ENCODE measurements around the gene GNPDA2.

Gene GNPDA2

GRCh38 chr4:44668526-44668925 lies 57.8 kb downstream of the GNPDA2 start:
- no peak for DNase-seq
- Histone ChIP-seq H4K5ac (ENCODE audit: low read length) (no peak overlapping the region), H2AK5ac (ENCODE audit: low read length) (no peak overlapping the region), H3K27ac (ENCODE audit: low read depth, low read length) (no peak overlapping the region), H2BK120ac (ENCODE audit: low read depth, low read length) (no peak overlapping the region), H3K36me3 (ENCODE audit: control insufficient read depth, insufficient read depth, low read length) (no peaks in the 10 kb centered on the region), H3K4me1 (ENCODE audit: control insufficient read depth, low read depth, low read length) (no peaks in the 10 kb centered on the region), H3K4me2 (ENCODE audit: low read length) (no peak overlapping the region), H2BK15ac (replicated peaks; ENCODE audit: low read depth) (no peak overlapping the region), H3K27me3 (ENCODE audit: insufficient read depth, low read length, poor library complexity) (no peaks in the 10 kb centered on the region), H3K79me2 (ENCODE audit: control insufficient read depth, insufficient read depth, low read length) (no peaks in the 10 kb centered on the region), H3K4ac (ENCODE audit: low read depth, low read length) (no peak overlapping the region), H3K79me1 (ENCODE audit: low read length) (no peaks in the 10 kb centered on the region), H2BK5ac (ENCODE audit: low read length) (no peak overlapping the region), H3K4me3 (ENCODE audit: low read length) (no peak overlapping the region), H4K8ac (ENCODE audit: low read depth, low read length) (no peak overlapping the region), H3K18ac (ENCODE audit: low read length) (no peak overlapping the region), H3K56ac (ENCODE audit: low read length) (no peak overlapping the region), H3K9ac (ENCODE audit: low read length) (no peak overlapping the region), H3K23ac (ENCODE audit: low read length) (no peak overlapping the region)
- no CpG with 5 or more reads among the region's 2 CpGs for WGBS (ENCODE audit: extremely low coverage, insufficient coverage, low lambda C conversion rate)

DNA sequence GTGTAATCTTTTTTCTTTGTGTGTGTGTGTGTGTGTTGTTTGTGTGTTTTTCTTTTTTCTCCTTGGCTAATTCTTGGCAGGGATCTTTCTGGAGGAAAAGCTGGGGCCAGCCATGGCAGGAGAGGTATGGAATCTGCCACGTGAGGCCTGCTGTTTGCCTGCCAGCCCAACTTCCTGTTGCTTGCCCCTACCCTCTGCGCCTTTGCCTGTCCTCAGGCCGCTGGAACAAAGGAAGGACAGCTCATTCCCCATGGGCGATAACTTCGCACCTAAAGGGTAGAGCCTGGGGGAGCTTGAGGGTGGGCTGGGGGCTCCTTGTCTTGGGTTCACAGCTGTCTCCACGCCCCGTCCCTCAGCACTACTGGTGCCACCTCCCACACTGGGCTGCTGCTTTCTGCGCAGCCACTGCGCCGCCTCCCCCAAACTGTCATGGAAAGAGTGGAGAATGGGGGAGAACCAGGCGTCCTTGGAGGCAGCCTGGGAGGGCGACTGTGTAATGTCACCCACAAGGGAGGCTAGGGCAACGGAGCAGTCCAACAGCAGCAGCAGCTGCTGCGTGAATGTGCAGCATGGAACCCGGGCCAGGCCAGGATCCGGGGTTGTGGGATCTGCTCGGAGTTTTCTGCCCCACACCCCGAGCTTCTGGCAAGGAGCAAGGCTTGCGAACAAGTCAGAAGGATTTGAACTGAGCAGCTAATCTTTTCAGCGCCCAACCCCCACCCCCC lies 62.7 kb downstream of the GNPDA2 start:
- Histone ChIP-seq H4K5ac (ENCODE audit: low read length) (no peak overlapping the region), H3K79me1 (ENCODE audit: low read length) (no peaks in the 10 kb centered on the region), H3K9ac (ENCODE audit: low read length) (no peak overlapping the region), H3K4ac (ENCODE audit: low read depth, low read length) (no peak overlapping the region), H3K36me3 (ENCODE audit: control insufficient read depth, insufficient read depth, low read length) (no peaks in the 10 kb centered on the region), H3K4me2 (ENCODE audit: low read length) (no peak overlapping the region), H3K18ac (ENCODE audit: low read length) (no peak overlapping the region), H3K79me2 (ENCODE audit: control insufficient read depth, insufficient read depth, low read length) (no peaks in the 10 kb centered on the region), H3K4me3 (ENCODE audit: low read length) (no peak overlapping the region), H2BK5ac (ENCODE audit: low read length) (no peak overlapping the region), H3K56ac (ENCODE audit: low read length) (no peak overlapping the region), H4K8ac (ENCODE audit: low read depth, low read length) (no peak overlapping the region), H3K27me3 (ENCODE audit: insufficient read depth, low read length, poor library complexity) (no peaks in the 10 kb centered on the region), H2AK5ac (ENCODE audit: low read length) (no peak overlapping the region), H3K4me1 (ENCODE audit: control insufficient read depth, low read depth, low read length) (no peaks in the 10 kb centered on the region), H3K27ac (ENCODE audit: low read depth, low read length) (no peak overlapping the region), H2BK120ac (ENCODE audit: low read depth, low read length) (no peak overlapping the region), H2BK15ac (replicated peaks; ENCODE audit: low read depth) (no peak overlapping the region), H3K23ac (ENCODE audit: low read length) (no peak overlapping the region)
- no CpG with 5 or more reads among the region's 20 CpGs for WGBS (ENCODE audit: extremely low coverage, insufficient coverage, low lambda C conversion rate)
- no peak for DNase-seq

GRCh38 chr4:44662623-44663005 lies 63.7 kb downstream of the GNPDA2 start:
- Histone ChIP-seq H3K56ac (ENCODE audit: low read length) (no peak overlapping the region), H3K79me1 (ENCODE audit: low read length) (no peaks in the 10 kb centered on the region), H3K4me2 (ENCODE audit: low read length) (no peak overlapping the region), H3K18ac (ENCODE audit: low read length) (no peak overlapping the region), H3K23ac (ENCODE audit: low read length) (no peak overlapping the region), H2AK5ac (ENCODE audit: low read length) (no peak overlapping the region), H3K27ac (ENCODE audit: low read depth, low read length) (no peak overlapping the region), H3K9ac (ENCODE audit: low read length) (no peak overlapping the region), H4K8ac (ENCODE audit: low read depth, low read length) (no peak overlapping the region), H2BK5ac (ENCODE audit: low read length) (no peak overlapping the region), H3K4ac (ENCODE audit: low read depth, low read length) (no peak overlapping the region), H3K27me3 (ENCODE audit: insufficient read depth, low read length, poor library complexity) (no peaks in the 10 kb centered on the region), H3K36me3 (ENCODE audit: control insufficient read depth, insufficient read depth, low read length) (no peaks in the 10 kb centered on the region), H4K5ac (ENCODE audit: low read length) (no peak overlapping the region), H2BK15ac (replicated peaks; ENCODE audit: low read depth) (no peak overlapping the region), H2BK120ac (ENCODE audit: low read depth, low read length) (no peak overlapping the region), H3K79me2 (ENCODE audit: control insufficient read depth, insufficient read depth, low read length) (no peaks in the 10 kb centered on the region), H3K4me3 (ENCODE audit: low read length) (no peak overlapping the region), H3K4me1 (ENCODE audit: control insufficient read depth, low read depth, low read length) (no peaks in the 10 kb centered on the region)
- no CpG with 5 or more reads among the region's 2 CpGs for WGBS (ENCODE audit: extremely low coverage, insufficient coverage, low lambda C conversion rate)
- no peak for DNase-seq

GRCh38 chr4:44661940-44662622 lies 64.3 kb downstream of the GNPDA2 start:
- DNase-seq: no peak
- no peak overlapping the region for H2BK5ac ChIP-seq (ENCODE audit: low read length)
- no peaks in the 10 kb centered on the region for H3K79me1 ChIP-seq (ENCODE audit: low read length)
- H3K27ac ChIP-seq (ENCODE audit: low read depth, low read length): no peak overlapping the region
- no peaks in the 10 kb centered on the region for H3K4me1 ChIP-seq (ENCODE audit: control insufficient read depth, low read depth, low read length)
- no peak overlapping the region for H4K8ac ChIP-seq (ENCODE audit: low read depth, low read length)
- no peak overlapping the region for H3K18ac ChIP-seq (ENCODE audit: low read length)
- no peak overlapping the region for H3K23ac ChIP-seq (ENCODE audit: low read length)
- H3K4ac ChIP-seq (ENCODE audit: low read depth, low read length): no peak overlapping the region
- no peaks in the 10 kb centered on the region for H3K27me3 ChIP-seq (ENCODE audit: insufficient read depth, low read length, poor library complexity)
- H3K79me2 ChIP-seq (ENCODE audit: control insufficient read depth, insufficient read depth, low read length): no peaks in the 10 kb centered on the region
- H2BK15ac ChIP-seq (replicated peaks; ENCODE audit: low read depth): no peak overlapping the region
- no peak overlapping the region for H3K4me3 ChIP-seq (ENCODE audit: low read length)
- H2BK120ac ChIP-seq (ENCODE audit: low read depth, low read length): no peak overlapping the region
- no peak overlapping the region for H3K4me2 ChIP-seq (ENCODE audit: low read length)
- H3K56ac ChIP-seq (ENCODE audit: low read length): no peak overlapping the region
- H3K9ac ChIP-seq (ENCODE audit: low read length): no peak overlapping the region
- no peak overlapping the region for H2AK5ac ChIP-seq (ENCODE audit: low read length)
- H4K5ac ChIP-seq (ENCODE audit: low read length): no peak overlapping the region
- no CpG with 5 or more reads among the region's 1 CpG for WGBS (ENCODE audit: extremely low coverage, insufficient coverage, low lambda C conversion rate)
- H3K36me3 ChIP-seq (ENCODE audit: control insufficient read depth, insufficient read depth, low read length): no peaks in the 10 kb centered on the region

- WGBS (ENCODE audit: extremely low coverage, insufficient coverage, low lambda C conversion rate): no CpG with 5 or more reads among the region's 3 CpGs
- no peak overlapping the region for H2BK5ac ChIP-seq (ENCODE audit: low read length)
- H2BK15ac ChIP-seq (replicated peaks; ENCODE audit: low read depth): no peak overlapping the region
- no peaks in the 10 kb centered on the region for H3K27me3 ChIP-seq (ENCODE audit: insufficient read depth, low read length, poor library complexity)
- no peak overlapping the region for H4K8ac ChIP-seq (ENCODE audit: low read depth, low read length)
- DNase-seq: no peak
- H3K4me3 ChIP-seq (ENCODE audit: low read length): no peak overlapping the region
- no peaks in the 10 kb centered on the region for H3K36me3 ChIP-seq (ENCODE audit: control insufficient read depth, insufficient read depth, low read length)
- no peak overlapping the region for H4K5ac ChIP-seq (ENCODE audit: low read length)
- no peak overlapping the region for H3K23ac ChIP-seq (ENCODE audit: low read length)
- H2AK5ac ChIP-seq (ENCODE audit: low read length): no peak overlapping the region
- H3K56ac ChIP-seq (ENCODE audit: low read length): no peak overlapping the region
- no peak overlapping the region for H2BK120ac ChIP-seq (ENCODE audit: low read depth, low read length)
- H3K4me1 ChIP-seq (ENCODE audit: control insufficient read depth, low read depth, low read length): no peaks in the 10 kb centered on the region
- H3K18ac ChIP-seq (ENCODE audit: low read length): no peak overlapping the region
- H3K79me1 ChIP-seq (ENCODE audit: low read length): no peaks in the 10 kb centered on the region
- no peak overlapping the region for H3K4ac ChIP-seq (ENCODE audit: low read depth, low read length)
- H3K79me2 ChIP-seq (ENCODE audit: control insufficient read depth, insufficient read depth, low read length): no peaks in the 10 kb centered on the region
- H3K4me2 ChIP-seq (ENCODE audit: low read length): no peak overlapping the region
- H3K9ac ChIP-seq (ENCODE audit: low read length): no peak overlapping the region
- H3K27ac ChIP-seq (ENCODE audit: low read depth, low read length): no peak overlapping the region
These were observed 66.0 kb downstream of the GNPDA2 start for GRCh38 chr4:44660396-44660795.

All from mesendoderm (in vitro differentiated cells).